ENCODE measurements around the gene GLRA3.

GLRA3 gene

DNA sequence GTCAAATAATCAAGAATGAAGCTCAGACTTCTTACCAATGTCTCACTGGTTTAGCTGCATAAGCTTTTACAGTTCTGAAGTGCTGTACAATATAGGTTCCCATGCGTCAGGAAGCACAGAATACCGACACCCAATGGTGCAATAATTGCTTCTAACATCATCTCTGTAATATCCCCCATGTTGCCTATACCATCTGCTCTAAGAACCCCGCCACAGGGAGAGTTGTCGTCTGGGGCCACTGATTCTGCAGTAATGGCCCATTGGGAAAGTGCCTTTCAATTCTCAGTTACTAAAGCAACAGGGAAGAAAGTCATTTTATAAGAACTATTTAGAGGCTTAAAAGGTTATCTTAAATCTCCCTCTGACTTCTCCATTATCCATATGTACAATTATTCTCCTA is 94.9 kb downstream of the GLRA3 start:
- H3K4me3 ChIP-seq (replicated peaks; ENCODE audit: low read depth, low read length) = no peak overlapping the region
- no peak for DNase-seq (ENCODE audit: extremely low read depth, insufficient read length)
- H3K36me3 ChIP-seq (ENCODE audit: control insufficient read depth, insufficient read depth, low read length) = no peaks in the 10 kb centered on the region
- TF ChIP-seq, protein P1, sequence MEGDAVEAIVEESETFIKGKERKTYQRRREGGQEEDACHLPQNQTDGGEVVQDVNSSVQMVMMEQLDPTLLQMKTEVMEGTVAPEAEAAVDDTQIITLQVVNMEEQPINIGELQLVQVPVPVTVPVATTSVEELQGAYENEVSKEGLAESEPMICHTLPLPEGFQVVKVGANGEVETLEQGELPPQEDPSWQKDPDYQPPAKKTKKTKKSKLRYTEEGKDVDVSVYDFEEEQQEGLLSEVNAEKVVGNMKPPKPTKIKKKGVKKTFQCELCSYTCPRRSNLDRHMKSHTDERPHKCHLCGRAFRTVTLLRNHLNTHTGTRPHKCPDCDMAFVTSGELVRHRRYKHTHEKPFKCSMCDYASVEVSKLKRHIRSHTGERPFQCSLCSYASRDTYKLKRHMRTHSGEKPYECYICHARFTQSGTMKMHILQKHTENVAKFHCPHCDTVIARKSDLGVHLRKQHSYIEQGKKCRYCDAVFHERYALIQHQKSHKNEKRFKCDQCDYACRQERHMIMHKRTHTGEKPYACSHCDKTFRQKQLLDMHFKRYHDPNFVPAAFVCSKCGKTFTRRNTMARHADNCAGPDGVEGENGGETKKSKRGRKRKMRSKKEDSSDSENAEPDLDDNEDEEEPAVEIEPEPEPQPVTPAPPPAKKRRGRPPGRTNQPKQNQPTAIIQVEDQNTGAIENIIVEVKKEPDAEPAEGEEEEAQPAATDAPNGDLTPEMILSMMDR (IDR thresholded peaks at IDR 0.05; ENCODE audit: insufficient read depth, low read length, poor library complexity, severe bottlenecking) = no peak
- H3K27me3 ChIP-seq (replicated peaks; ENCODE audit: control insufficient read depth, insufficient read depth, low read length) = no peaks in the 10 kb centered on the region

GRCh38 chr4:174717828-174718227 is 111.2 kb downstream of the GLRA3 start:
- Histone ChIP-seq H3K27me3 (replicated peaks; ENCODE audit: control insufficient read depth, insufficient read depth, low read length) (no peaks in the 10 kb centered on the region), H3K36me3 (ENCODE audit: control insufficient read depth, insufficient read depth, low read length) (no peaks in the 10 kb centered on the region), H3K4me3 (replicated peaks; ENCODE audit: low read depth, low read length) (no peak overlapping the region)
- TF ChIP-seq, protein P1 (IDR thresholded peaks at IDR 0.05; ENCODE audit: insufficient read depth, low read length, poor library complexity, severe bottlenecking) = no peak
- no peak for DNase-seq (ENCODE audit: extremely low read depth, insufficient read length)

DNA sequence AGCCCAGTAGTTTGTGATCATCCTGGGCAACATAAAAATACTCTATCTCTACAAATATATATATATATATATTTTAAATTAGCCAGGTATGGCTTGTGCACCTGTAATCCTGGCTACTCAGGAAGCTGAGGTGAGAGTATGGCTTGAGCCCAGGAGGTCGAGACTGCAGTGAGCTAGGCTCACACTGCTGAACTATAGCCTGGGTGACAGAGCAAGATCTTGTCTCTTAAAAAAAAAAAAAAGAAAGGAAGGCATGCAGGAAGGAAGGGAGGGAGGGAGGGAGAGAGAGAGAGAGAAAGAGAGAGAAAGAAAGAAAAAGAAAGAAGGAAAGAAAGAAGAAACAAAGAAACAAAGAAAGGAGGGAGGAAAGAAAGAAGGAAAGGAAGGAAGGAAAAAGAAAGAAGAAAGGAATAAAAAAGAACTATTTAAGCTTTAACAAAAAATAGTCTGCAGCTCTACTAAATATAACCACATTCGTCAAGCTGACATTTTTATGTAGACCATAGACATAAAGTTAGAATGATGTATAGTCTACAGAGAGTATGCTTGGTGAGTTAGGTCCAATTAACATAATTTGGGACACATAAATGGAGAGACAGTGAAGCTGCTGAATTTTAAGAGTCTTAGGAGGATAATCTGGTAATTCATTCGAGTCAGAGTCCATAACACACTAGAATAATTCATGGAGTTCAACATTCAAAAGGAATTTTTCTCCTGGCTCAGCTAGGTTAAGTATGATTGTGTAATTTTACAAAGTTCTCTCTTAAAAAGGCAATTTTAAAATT is 111.9 kb downstream of the GLRA3 start:
- no peak for DNase-seq (ENCODE audit: extremely low read depth, insufficient read length)
- no peaks in the 10 kb centered on the region for H3K27me3 ChIP-seq (replicated peaks; ENCODE audit: control insufficient read depth, insufficient read depth, low read length)
- TF ChIP-seq, protein P1 (IDR thresholded peaks at IDR 0.05; ENCODE audit: insufficient read depth, low read length, poor library complexity, severe bottlenecking) = no peak

DNA sequence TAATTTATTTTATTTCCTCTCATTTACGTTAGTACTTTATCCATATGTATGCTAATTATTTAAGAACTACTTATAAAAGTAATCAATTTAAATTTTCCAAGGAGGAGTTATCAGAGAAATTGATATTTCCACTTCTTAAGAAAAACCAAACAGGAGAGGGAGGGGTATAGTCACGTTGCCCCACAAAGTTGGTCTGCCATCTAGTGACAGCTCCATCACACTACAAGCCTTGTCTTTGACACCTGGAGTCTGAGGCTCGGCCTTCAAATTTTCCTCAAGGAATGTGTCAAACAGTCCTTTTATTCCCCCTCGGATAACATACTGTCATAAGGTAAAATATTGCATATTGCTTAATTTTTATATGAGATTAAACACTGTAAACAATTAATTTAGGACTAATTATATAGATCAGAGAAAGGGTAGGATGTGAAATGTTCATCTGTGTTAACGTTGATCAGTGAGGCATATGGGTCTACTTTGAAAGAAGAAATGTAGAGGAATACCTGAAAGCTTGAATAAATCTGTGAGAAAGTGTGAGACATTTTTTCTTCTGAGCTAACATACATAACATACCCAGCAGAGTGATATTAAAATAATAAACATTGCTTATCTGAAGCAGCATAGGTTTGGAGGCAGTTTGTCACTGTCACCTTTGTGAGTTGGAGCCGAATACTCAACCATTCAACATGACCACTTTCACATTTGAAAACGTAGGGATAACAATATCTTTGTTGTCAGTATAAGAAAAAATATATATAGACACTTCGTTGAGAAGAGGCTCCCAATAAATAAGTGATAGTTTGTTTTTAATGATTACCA is 114.4 kb downstream of the GLRA3 start:
- no peaks in the 10 kb centered on the region for H3K27me3 ChIP-seq (replicated peaks; ENCODE audit: control insufficient read depth, insufficient read depth, low read length)
- no peak for DNase-seq (ENCODE audit: extremely low read depth, insufficient read length)
- TF ChIP-seq, protein P1 (IDR thresholded peaks at IDR 0.05; ENCODE audit: insufficient read depth, low read length, poor library complexity, severe bottlenecking) = peak; percentile 91
- no peak overlapping the region for H3K4me3 ChIP-seq (replicated peaks; ENCODE audit: low read depth, low read length)
- no peaks in the 10 kb centered on the region for H3K36me3 ChIP-seq (ENCODE audit: control insufficient read depth, insufficient read depth, low read length)

More for the DNA sequence above, 111.9 kb downstream of the GLRA3 start:
- H3K4me3 ChIP-seq (replicated peaks; ENCODE audit: low read depth, low read length) = no peak overlapping the region
- H3K36me3 ChIP-seq (ENCODE audit: control insufficient read depth, insufficient read depth, low read length) = no peaks in the 10 kb centered on the region

DNA sequence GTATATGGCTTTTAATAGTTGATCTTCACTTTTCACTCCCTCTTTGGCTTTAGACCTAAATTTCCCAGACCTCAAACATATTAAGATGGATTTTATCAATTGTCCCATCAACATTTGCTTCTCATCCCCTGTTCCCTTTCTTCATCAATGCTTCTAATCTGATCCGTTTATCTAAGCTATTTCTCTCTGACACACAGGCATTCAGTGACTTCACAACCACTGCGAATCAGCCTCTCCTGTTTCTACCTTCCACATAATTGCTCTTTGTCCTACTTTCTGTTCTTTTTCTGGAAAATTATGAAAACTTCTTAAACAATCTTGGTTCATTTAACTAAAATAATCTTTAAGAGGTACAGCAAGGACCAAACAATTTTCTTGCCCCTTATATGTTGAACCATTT is 115.2 kb downstream of the GLRA3 start:
- TF ChIP-seq, protein P1 (IDR thresholded peaks at IDR 0.05; ENCODE audit: insufficient read depth, low read length, poor library complexity, severe bottlenecking) = no peak
- no peaks in the 10 kb centered on the region for H3K27me3 ChIP-seq (replicated peaks; ENCODE audit: control insufficient read depth, insufficient read depth, low read length)
- no peaks in the 10 kb centered on the region for H3K36me3 ChIP-seq (ENCODE audit: control insufficient read depth, insufficient read depth, low read length)
- DNase-seq (ENCODE audit: extremely low read depth, insufficient read length) = no peak
- H3K4me3 ChIP-seq (replicated peaks; ENCODE audit: low read depth, low read length) = no peak overlapping the region

All from GM06990 (cell line).